GM19240 (cell line): Measurements from ENCODE around the gene HTN3.
"Not testable (repeated sequence)": the region's sequence is repeated elsewhere in the genome, so short reads cannot be mapped to it uniquely, and the experiment has no call there.

Experiments
- DNase-seq: peaks from one replicate; pipeline ENCODE4 v3.0.0; 2011; ENCODE audit warnings: low spot score; ENCODE audit not compliant: insufficient read length

HTN3 gene

DNA sequence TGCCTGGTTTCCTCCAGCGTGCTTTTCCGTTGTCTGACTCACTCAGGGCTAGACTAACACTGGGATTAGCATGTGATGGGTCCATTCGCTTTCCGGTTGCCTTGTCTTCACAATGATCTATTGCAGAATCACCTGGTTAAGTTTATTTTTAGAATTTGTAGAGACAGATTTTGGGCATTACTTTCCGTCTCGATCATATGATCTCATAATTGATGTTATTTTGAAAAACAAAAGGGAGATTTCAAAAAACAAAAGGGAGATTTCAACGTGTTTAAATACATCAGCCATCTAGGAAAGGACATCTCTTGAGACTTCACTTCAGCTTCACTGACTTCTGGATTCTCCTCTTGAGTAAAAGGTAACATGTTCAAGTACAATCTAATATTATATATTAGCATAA lies at the start of gene HTN3:
HTN3 (plus strand) TSS at position 301 of the 400 bp plus-strand sequence. CDS start 2,282 bp downstream, outside the sequence.
- DNase-seq = not testable (repeated sequence)

DNA sequence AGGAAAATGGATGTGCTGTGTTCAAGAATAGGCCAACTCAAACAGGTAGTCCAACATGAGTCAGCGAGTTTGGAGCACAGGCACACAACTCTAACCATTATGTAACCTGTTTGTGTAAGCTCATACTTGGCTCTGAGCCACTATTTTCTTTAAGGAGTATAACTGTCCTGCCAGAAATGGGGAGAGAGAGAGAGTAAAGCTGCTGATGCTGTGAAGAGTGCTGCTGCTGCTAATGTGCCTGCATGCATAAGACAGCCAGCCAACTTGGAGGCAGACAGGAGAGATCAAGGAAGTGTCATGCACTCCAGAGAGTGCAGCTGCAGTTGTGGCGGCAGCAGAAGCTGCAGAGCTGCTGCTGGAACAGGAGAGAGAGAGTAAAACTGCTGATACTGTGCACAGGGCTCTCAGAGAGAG lies 44.2 kb upstream of the HTN3 start:
- no peak for DNase-seq

DNA sequence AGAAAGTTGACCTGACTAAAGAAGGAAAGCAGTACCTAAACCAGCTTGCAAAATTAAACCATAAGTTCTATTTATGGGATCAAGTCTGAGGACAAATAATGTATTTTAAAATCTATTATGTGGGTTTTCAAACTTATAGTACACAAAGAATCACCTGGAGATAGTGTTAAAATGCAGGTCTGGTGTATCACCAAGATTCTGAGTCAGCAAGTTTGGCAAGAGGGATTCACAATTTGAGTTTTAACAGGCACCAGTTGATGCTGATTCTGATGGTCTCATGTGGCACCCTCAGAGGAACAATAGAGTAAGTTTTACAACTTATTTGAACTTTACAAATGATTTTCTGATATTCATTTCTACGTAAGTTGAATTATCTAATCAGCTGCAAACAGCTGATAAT lies 41.6 kb upstream of the HTN3 start:
- DNase-seq = no peak

DNA sequence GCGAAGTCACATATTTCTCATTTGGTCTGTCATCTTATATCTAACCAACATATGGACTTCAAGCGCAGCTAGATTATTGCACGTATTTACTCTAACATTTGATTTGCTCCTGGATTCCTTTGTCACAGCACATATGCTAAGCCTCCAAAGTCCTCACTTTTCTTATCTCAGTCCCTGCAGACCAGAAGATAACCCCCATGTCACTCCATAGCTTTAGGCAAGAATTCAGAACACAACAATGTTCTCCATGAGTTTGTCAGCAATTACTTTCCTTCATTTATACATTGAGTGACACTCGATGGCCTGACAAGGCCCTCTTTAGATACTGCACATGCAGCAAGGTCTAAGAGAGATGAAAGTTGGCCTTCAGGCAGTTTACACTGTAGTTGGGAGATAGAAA lies 37.2 kb upstream of the HTN3 start:
- DNase-seq = no peak

DNA sequence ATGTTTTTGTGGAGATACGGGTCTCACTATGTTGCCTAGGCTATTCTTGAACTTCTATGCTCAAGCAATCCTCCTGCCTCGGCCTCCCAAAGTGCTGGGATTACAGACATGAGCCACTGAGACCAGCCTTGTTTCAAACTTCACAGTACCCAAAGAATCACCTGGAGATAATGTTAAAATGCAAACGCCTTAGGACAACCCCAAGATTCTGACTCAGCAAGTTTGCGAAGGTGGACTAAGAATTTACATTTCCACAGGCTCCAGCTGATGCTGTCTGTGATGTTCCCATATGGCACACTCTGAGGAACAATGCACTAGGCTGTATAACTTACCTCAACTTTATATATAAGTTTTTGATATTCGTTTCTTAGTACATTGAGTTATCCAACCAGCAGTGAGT lies 33.5 kb upstream of the HTN3 start:
- no peak for DNase-seq

DNA sequence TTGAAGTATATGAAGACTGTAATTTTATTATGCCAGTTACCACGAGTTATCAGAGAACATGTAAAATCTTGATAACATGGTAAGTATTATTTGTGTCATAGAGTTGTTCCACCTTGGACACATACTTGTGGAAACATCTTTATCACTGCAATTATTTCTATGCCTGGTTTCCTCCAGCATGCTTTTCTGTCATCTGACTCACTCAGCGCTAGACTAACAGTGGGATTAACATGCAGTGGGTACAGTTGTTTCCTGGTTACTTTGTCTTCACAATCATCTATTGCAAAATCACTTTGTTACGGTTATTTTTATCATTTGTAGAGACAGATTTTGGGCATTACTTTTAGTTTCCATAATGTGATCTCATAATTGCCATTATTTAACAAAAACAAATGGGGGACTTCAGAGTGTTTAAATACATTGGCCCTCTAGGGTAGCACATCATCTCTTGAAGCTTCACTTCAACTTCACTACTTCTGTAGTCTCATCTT lies 32.7 kb upstream of the HTN3 start, which contains the start of gene STATH:
STATH (plus strand) TSS at position 441 of the 491 bp plus-strand sequence. CDS start 2,472 bp downstream, outside the sequence.
- DNase-seq = no peak

DNA sequence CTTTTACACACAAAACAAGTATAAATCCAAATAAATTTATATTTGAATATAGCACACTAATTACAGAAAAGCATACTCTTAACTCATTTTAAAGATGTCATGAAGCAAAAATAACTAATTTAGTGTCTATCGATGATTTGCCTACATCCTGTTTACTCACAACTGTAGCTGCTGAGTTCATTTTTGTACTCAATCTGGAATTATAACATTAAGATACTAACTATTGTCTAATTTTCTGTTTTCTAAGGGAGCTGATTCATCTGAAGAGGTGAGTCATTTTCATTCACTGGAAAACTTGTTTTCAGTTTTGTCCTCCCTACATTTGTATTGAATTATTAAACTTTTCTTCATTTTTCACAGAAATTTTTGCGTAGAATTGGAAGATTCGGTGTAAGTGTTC lies 28.8 kb upstream of the HTN3 start:
- DNase-seq = no peak

DNA sequence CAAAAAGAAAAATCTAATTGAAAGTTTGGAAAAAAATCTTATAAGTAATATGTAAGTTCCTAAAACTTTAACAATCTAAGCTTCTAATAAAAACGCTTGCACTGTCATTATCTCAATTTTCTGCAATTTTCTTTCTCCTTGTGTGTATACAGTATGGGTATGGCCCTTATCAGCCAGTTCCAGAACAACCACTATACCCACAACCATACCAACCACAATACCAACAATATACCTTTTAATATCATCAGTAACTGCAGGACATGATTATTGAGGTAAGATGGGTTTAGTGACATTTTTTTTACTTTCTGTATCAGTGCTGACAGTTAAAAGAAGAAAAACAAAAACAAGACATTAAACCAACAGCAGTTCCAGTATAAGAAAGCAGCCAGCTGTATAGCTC lies 27.5 kb upstream of the HTN3 start:
- DNase-seq = no peak

DNA sequence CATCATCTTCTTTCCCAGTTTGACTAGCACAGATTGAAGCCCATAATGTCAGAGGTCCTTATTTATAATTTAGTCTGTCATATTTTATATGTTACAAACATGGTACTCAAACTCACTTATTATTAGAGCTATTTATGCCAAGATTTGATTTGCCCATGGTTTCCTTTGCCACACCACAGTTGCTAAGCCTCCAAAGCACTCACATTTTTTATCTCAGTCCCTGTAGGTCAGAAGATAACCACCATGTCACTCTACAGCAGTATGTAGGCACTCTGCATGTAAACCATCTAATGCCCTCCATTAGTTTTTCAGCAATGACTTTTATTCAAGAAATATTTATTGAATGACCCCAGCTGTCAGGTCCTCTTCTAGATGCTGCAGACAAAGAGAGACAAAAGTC lies 25.8 kb upstream of the HTN3 start:
- DNase-seq = no peak

DNA sequence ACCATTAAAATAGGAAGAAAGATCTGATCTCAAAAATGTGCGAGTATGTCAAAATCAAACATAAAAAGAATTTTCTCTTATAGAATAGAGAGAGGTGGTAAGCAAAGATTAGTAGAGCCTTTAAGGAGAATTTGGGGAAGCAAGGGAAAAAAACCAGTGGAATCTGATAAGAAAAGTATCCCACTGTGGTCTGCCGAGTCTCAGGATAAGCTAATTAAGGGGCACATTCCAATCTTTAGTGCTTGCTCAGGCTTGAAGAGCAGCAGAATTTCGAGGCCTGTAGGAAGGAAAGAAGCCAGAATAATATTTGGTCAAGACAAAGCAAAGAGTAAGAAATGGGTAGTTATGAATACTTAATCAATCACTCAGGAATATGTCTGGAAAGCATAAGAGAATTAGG lies 19.5 kb upstream of the HTN3 start:
- no peak for DNase-seq

DNA sequence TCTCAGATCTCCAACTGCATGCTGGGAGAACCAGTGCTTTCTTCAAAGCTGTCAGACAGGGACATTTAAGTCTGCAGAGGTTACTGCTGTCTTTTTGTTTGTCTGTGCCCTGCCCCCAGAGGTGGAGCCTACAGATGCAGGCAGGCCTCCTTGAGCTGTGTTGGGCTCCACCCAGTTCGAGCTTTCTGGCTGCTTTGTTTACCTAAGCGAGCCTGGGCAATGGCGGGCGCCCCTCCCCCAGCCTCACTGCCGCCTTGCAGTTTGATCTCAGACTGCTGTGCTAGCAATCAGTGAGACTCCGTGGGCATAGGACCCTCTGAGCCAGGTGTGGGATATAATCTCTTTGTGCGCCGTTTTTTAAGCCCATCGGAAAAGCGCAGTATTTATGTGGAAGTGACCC lies 9.3 kb upstream of the HTN3 start:
- not testable (repeated sequence) for DNase-seq

DNA sequence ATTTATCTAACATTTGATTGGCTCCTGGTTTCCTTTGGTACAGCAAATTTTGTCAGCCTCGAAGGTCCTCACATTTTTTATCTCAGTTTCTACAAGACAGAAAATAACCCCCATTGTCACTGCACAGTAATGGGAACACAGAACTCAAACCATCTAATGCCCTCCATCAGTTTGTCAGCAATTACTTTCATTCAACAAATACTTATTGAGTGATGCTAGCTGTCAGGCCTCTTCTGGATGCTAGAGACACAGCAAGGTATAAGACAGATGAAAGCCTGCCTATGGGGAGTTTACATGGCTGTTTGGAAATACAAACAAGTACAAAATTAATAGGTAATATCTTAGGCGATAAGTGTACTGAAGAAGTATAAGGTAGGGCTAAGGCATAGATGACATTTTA lies 5.0 kb upstream of the HTN3 start:
- no peak for DNase-seq

DNA sequence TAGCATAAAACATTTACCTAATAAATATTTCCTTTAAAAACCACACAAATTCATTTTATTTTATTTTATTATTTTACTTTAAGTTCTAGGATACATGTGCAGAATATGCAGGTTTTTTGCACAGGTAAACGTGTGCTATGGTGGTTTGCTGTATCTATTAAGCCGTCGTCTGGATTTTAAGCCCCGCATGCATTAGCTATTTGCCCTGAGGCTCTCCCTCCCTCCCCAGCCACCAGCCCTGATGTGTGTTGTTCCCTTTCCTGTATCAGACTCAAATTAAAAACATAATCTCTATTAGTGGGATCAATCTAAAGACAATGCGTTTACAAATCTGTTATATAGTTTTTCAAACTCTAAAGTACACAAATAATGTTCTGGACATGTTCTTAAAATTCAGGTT lies 1.2 kb upstream of the HTN3 start:
- DNase-seq = no peak

DNA sequence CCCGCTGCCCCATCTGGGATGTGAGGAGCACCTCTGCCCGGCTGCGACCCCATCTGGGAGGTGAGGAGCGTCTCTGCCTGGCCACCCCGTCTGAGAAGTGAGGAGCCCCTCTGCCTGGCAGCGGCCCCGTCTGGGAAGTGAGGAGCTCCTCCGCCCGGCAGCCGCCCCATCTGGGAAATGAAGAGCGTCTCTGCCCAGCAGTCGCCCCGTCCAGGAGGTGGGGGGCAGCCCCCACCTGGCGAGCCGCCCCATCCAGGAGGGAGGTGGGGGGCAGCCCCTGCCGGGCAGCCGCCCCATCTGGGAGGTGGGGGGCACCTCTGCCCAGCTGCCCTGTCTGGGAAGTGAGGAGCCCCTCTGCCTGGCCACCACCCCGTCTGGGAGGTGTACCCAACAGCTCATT lies 9.3 kb downstream of the HTN3 start:
- not testable (repeated sequence) for DNase-seq

DNA sequence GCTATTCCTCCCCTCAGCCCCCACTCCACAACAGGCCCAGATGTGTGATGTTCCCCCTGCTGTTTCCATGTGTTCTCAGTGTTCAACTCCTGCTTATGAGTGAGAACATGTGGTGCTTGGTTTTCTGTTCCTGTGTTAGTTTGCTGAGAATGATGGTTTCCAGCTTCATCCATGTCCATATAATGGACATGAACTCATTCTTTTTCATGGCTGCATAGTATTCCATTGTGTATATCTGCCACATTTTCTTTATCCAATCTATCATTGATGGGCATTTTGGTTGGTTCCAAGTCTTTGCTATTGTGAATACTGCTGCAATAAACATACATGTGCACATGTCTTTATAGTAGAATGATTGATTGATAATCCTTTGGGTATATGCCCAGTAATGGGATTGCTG lies 11.7 kb downstream of the HTN3 start:
- not testable (repeated sequence) for DNase-seq

DNA sequence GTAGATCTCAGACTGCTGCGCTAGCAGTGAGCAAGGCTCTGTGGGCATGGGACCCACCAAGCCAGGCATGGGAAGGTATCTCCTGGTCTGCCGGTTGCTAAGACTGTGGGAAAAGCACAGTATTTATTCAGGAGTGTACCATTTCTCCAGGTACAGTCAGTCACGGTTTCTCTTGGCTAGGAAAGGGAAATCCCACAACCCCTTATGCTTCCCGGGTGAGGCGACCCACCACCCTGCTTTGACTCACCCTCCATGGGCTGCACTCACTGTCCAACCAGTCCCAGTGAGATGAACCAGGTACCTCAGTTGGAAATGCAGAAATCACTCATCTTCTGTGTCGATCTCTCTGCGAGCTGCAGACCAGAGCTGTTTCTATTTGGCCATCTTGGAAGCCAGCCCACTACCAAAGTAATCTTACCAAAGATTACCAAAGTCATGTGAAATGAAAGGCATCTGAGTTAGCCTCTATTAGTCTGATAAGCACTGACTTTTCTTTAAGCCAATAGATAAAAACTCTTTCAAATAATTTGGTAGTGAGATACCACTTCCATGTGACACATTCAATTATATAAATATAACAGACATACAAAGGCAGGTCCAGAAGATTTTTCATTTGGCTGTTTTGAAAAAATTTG lies 13.5 kb downstream of the HTN3 start:
- DNase-seq = no peak

DNA sequence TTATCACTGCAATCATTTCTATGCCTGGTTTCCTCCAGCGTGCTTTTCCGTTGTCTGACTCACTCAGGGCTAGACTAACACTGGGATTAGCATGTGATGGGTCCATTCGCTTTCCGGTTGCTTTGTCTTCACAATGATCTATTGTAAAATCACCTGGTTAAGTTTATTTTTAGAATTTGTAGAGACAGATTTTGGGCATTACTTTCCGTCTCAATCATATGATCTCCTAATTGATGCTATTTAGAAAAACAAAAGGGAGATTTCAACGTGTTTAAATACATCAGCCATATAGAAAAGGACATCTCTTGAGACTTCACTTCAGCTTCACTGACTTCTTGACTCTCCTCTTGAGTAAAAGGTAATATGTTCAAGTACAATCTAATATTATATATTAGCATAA lies 21.9 kb downstream of the HTN3 start, which contains the start of gene HTN1:
HTN1 (plus strand) TSS at position 301 of the 400 bp plus-strand sequence. CDS start 2,639 bp downstream, outside the sequence.
- not testable (repeated sequence) for DNase-seq

DNA sequence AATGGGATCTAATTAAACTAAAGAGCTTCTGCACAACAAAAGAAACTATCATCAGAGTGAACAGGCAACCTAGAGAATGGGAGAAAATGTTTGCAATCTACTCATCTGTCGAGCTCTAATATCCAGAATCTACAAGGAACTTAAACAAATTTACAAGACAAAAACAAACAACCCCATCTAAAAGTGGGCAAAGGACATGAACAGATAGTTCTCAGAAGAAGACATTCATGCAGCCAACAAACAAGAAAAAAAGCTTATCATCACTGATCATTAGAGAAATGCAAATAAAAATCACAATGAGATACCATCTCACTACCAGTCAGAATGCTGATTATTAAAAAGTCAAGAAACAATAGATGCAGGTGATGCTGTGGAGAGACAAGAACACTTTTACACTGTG lies 28.3 kb downstream of the HTN3 start:
- DNase-seq = not testable (repeated sequence)

DNA sequence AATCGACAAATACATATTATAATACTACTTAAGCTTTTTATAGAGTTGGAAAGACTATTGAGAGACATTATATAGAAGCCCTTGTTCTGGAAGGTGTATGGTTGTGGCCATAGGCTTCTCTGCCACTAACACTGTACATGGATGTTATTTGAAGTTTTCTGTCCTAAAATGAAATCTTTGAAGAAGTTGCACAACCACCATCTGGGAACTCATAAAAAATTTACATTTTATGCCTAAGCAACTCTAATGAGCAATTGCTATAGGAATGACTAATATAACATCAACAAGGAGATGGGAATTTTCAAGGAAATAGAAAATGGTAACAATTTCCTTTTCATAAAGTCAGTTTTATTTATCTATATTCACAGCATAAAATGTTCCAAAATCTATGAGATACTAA lies 29.4 kb downstream of the HTN3 start:
- DNase-seq = no peak

DNA sequence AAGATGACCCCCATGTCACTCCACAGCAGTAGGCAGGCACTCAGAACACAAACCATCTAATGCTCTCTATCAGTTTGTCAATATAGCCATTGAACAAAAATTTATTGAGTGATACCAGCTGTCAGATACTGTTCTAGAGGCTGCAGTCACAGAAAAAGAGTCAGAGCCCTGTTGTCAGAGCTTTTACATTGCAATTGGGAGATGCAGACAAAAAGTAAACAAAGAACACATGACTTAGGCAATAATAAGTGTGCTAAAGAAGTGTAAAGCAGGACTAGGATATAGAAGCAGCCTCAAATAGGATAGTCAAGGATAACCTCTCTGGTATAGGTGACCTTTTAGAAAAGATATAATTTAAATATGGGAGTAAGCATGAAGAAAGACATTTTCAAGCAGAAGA lies 30.9 kb downstream of the HTN3 start:
- DNase-seq = no peak

DNA sequence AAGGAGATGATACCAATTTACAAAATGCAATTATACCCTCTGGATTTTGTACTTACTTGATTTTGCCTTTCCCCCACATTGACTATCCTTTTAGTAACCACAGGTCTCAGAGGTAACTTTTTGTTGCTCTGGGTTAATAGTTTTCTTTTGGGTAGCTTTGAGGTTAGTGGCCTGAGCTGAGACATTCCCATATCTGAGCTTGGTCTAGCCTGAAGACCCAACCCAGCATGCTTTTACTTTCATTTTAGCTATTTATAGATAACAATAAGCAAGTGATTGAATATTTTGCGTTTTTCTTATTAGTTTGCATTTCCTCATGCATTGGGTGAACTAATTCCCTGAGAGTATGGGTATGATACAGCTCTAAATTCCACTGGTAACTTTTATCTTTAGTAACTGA lies 33.7 kb downstream of the HTN3 start:
- no peak for DNase-seq

DNA sequence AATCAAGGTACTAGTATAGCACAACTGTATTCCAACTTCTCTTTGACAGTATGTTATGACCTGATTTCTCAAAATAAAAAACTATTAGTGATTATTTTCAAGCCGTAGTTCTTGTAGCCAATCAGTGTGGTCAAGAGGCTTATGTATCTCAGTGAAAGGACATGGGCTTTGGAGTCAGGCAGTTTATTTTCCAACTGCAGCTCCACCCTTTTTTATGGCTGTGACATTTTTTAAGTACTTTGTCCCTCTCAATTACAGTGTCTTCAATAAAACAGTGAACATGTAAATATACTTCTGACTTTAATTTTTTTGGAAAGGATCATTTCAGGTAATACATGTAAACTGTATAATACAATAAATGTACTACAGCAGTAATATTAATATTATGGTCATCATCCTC lies 51.9 kb downstream of the HTN3 start:
- no peak for DNase-seq
